ENCODE data around the gene METTL27. TPM values are rescaled to one million over a fixed set of nuclear protein-coding genes. Genes with fewer than 3 reads are reported as not detected.

The METTL27 gene
- total RNA-seq, 4 donors from 2014 or later, result 3.6 to 9.2 (median 9.0) TPM; not detected in 1

DNA sequence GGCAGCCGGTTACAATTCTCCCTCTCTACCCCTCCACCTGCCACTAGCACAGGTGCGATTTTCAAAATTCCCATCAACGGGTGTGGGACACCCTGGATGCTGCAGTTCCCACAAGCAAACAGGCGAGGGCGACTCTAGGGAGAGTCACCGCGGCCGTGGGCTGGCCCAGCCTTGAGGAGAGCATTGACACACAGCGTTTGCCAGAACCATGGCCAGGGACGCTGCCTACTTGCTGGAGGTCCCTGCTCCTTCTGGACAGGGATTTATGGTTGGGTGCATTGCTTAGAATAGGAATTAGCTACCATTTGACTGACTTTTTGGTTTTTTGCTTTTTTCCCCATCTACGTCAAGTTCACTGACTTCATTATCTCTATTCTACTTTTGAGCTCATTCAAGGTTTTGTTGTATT, 30.6 kb downstream of the METTL27 start:
- Histone ChIP-seq H3K9me3 (peaks cover 0 to 13% (median 0%) of the 10 kb centered on the region in 4 donors), H3K4me1 (no peaks in the 10 kb centered on the region), H3K4me3 (no peak overlapping the region), H3K36me3 (no peaks in the 10 kb centered on the region), H3K27me3 (peaks cover 0 to 13% of the 10 kb centered on the region in 2 donors), H3K27ac (no peak overlapping the region)
- WGBS, 2 donors, result 9 to 11% methylated on average over 11 of the region's 11 CpGs
- TF ChIP-seq, protein P1, sequence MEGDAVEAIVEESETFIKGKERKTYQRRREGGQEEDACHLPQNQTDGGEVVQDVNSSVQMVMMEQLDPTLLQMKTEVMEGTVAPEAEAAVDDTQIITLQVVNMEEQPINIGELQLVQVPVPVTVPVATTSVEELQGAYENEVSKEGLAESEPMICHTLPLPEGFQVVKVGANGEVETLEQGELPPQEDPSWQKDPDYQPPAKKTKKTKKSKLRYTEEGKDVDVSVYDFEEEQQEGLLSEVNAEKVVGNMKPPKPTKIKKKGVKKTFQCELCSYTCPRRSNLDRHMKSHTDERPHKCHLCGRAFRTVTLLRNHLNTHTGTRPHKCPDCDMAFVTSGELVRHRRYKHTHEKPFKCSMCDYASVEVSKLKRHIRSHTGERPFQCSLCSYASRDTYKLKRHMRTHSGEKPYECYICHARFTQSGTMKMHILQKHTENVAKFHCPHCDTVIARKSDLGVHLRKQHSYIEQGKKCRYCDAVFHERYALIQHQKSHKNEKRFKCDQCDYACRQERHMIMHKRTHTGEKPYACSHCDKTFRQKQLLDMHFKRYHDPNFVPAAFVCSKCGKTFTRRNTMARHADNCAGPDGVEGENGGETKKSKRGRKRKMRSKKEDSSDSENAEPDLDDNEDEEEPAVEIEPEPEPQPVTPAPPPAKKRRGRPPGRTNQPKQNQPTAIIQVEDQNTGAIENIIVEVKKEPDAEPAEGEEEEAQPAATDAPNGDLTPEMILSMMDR (IDR thresholded peaks at IDR 0.05), result peak; percentile 54 to 67 (median 61)
- TF ChIP-seq EP300 (IDR thresholded peaks at IDR 0.05), result no peak
- TF ChIP-seq POLR2A (IDR thresholded peaks at IDR 0.05), result no peak
- peak in 1 of 2 donors; percentile 47 for DNase-seq (ENCODE audit: low spot score in 2 of 2)

DNA sequence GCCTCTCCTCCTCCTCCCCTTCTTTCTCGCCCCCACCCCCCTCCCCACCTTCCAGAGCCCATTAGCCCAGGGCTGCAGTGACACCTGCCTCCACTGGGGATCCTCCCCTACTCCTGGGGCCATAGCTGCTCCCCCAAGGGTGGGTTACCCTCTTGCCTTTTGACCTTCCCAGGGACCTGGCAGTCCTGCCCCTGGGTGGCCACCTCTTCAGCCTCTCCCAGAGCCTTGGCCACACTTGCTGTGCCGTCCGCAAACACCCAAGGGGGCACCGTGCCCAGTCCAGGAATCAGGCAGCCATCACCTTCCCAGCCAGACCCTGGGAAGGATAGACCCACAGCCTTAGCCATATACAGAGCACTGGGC, 31.3 kb downstream of the METTL27 start:
- Histone ChIP-seq H3K36me3 (no peaks in the 10 kb centered on the region), H3K9me3 (peaks cover 0 to 13% (median 0%) of the 10 kb centered on the region in 4 donors), H3K27me3 (peaks cover 0 to 13% of the 10 kb centered on the region in 2 donors), H3K27ac (no peak overlapping the region), H3K4me3 (no peak overlapping the region), H3K4me1 (no peaks in the 10 kb centered on the region)
- no peak for DNase-seq (ENCODE audit: low spot score in 2 of 2)
- WGBS, 2 donors, result 47 to 68% methylated on average over 3 of the region's 4 CpGs
- TF ChIP-seq, protein P1 (IDR thresholded peaks at IDR 0.05), result no peak
- no peak for TF ChIP-seq POLR2A (IDR thresholded peaks at IDR 0.05)
- no peak for TF ChIP-seq EP300 (IDR thresholded peaks at IDR 0.05)

DNA sequence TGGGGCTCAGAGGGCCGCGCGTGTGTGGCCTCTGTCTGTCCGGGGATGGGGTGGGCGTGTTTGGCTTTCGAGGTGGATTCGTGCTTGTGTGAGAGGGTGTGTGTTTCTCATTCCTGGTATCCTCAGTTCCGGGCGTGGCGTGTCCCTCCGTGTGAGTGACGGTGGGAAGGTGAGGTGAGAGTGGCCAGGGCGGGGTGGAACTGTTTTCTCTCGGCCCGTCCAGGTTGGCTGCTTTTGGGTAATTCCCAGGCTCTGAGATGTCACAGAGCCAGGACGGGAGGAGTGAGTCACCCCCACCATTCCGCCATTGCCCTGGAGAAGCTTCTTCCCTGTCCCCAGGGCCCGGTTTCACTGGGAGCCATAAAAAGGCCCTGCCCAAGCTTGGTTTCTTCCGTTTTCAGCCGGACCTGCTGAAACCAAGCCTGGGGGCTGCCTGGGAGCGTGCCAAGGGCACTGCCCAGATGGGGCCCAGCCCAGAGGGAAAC, 32.8 kb downstream of the METTL27 start:
- DNase-seq (ENCODE audit: low spot score in 2 of 2), result no peak
- Histone ChIP-seq H3K27me3 (peaks cover 0 to 13% of the 10 kb centered on the region in 2 donors), H3K4me1 (no peaks in the 10 kb centered on the region), H3K9me3 (peaks cover 0 to 13% (median 0%) of the 10 kb centered on the region in 4 donors), H3K36me3 (no peaks in the 10 kb centered on the region), H3K27ac (no peak overlapping the region), H3K4me3 (no peak overlapping the region)
- 68 to 78% methylated on average over 13 to 21 of the region's 21 CpGs for whole genome bisulfite sequencing, 2 donors
- TF ChIP-seq, protein P1 (IDR thresholded peaks at IDR 0.05), result no peak
- no peak for TF ChIP-seq EP300 (IDR thresholded peaks at IDR 0.05)
- no peak for TF ChIP-seq POLR2A (IDR thresholded peaks at IDR 0.05)

DNA sequence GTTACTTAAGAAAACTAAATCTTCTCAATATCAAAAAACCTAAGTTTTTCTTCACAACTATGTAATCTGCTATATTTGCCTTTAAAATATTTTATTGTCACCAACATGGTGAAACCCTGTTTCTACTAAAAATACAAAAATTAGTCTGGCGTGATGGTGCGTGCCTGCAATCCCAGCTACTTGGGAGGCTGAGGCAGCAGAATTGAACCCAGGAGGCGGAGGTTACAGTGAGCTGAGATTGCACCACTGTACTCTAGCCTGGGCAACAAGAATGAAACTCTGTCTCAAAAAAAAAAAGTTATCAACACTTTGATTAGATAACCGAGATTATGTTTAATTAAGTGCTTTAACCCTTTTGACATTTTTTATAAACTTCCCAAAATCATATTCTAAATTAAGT, 39.9 kb downstream of the METTL27 start:
- no peak for DNase-seq (ENCODE audit: low spot score in 2 of 2)
- no peak for TF ChIP-seq POLR2A (IDR thresholded peaks at IDR 0.05)
- TF ChIP-seq, protein P1 (IDR thresholded peaks at IDR 0.05), result no peak
- TF ChIP-seq EP300 (IDR thresholded peaks at IDR 0.05), result no peak
- 64 to 70% methylated on average over 4 of the region's 4 CpGs for WGBS, 2 donors

DNA sequence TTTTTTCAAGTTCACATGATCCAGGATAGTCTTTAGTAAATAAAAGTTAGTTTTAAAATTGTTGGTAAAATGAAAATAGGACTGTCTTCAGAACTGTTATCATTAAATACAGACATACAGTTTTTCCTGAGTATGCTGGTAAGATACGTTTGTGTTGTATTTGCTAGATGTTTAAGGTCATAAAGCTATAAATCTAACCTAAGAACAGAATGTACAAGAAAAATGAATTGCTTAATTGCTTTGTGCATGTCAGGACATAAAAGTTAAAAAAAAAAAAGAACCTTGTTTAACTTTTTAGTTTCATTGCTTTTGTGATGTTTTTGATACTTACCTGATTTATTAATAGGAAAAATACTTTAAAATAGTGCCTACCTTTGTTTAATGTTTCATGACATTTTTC, 40.7 kb downstream of the METTL27 start:
- Histone ChIP-seq H3K27me3 (no peaks in the 10 kb centered on the region), H3K27ac (no peak overlapping the region), H3K36me3 (no peaks in the 10 kb centered on the region), H3K9me3 (no peaks in the 10 kb centered on the region), H3K4me3 (no peak overlapping the region), H3K4me1 (no peaks in the 10 kb centered on the region)
- WGBS, 2 donors, result 53 to 66% methylated on average over 1 of the region's 1 CpG
- TF ChIP-seq, protein P1 (IDR thresholded peaks at IDR 0.05), result no peak
- TF ChIP-seq POLR2A (IDR thresholded peaks at IDR 0.05), result no peak
- TF ChIP-seq EP300 (IDR thresholded peaks at IDR 0.05), result no peak
- DNase-seq (ENCODE audit: low spot score in 2 of 2), result no peak

More for the DNA sequence above, 39.9 kb downstream of the METTL27 start:
- H3K27me3 ChIP-seq, result no peaks in the 10 kb centered on the region
- no peak overlapping the region for H3K4me3 ChIP-seq
- H3K36me3 ChIP-seq, result no peaks in the 10 kb centered on the region
- H3K9me3 ChIP-seq, result no peaks in the 10 kb centered on the region
- no peaks in the 10 kb centered on the region for H3K4me1 ChIP-seq
- no peak overlapping the region for H3K27ac ChIP-seq
